Right lobe of liver (tissue), 6 donors: Measurements from ENCODE around the gene PRMT7. TPM values are rescaled to one million over a fixed set of nuclear protein-coding genes. Genes with fewer than 3 reads are reported as not detected.
"Not testable (repeated sequence)": the region's sequence is repeated elsewhere in the genome, so short reads cannot be mapped to it uniquely, and the experiment has no call there.

ENCODE experiments used
- ATAC-seq, 4 donors: fragments of 200-7000 bp; cut with Tn5 transposase; one replicate each; pipeline ENCODE4 v1.9.1; 2020; ENCODE audit warnings: mild to moderate bottlenecking in 4 of 4, moderate library complexity in 4 of 4
- DNase-seq, 3 donors: peaks; one replicate each; pipeline ENCODE4 v3.0.0-alpha.2; 2020
- H3K27ac ChIP-seq, 3 donors: fragments of 200-600 bp; one replicate each; pipeline ENCODE4 v1.8.0; 2022
- H3K27me3 ChIP-seq, 2 donors: fragments of 200-600 bp; one replicate each; pipeline ENCODE4 v1.8.0; 2022
- H3K36me3 ChIP-seq, 4 donors: fragments of 200-600 bp; sonication (generic) in 1 of 4; one replicate each; pipeline versions ENCODE4 v1.5.1 to v1.8.0; 2017 to 2022; ENCODE audit warnings: control low read depth in 1 of 4
- H3K4me1 ChIP-seq, 4 donors: fragments of 200-600 bp; sonication (generic) in 1 of 4; one replicate each; pipeline versions ENCODE4 v1.5.1 to v1.8.0; 2017 to 2022; ENCODE audit warnings: control low read depth in 1 of 4
- H3K4me3 ChIP-seq, 3 donors: fragments of 200-600 bp; one replicate each; pipeline ENCODE4 v1.8.0; 2022
- H3K9me3 ChIP-seq, 4 donors: fragments of 200-600 bp; sonication (generic) in 1 of 4; one replicate each; pipeline versions ENCODE4 v1.5.1 to v1.8.0; 2017 to 2022; ENCODE audit warnings: control low read depth in 1 of 4
- POLR2A ChIP-seq: fragments of 450-650 bp; IDR thresholded peaks from one replicate; pipeline ENCODE4 v1.6.1; 2017; ENCODE audit warnings: antibody characterized with exemption, mild to moderate bottlenecking
- WGBS: methylation state at CpG from one replicate; pipeline ENCODE4 v1.1.6; 2018; ENCODE audit warnings: low coverage, low lambda C conversion rate; ENCODE audit not compliant: insufficient coverage; ENCODE audit errors: missing lambda C conversion rate; 5-methylcytosine and 5-hydroxymethylcytosine counted together
- intact Hi-C, 2 donors: fragments of 100-400 bp; cut with DNase I; formaldehyde crosslinking; loops; one replicate each; pipeline versions ENCODE4 v1.11.2 to v1.14.1; 2022
- total RNA-seq, 6 experiments: library from RNA; depleted of rRNA in 2 of 6; stranded (reverse); fragments of >200 nt in 2 of 6; fragmentation: NEBNext Ultra II Directional in 3 of 6; extraction: Animal tissue kit (Norgen Biotek cat#: 25700) in 3 of 6; gene quantifications; one replicate each; pipeline versions ENCODE4 v1.1.0 to v1.2.4, GENCODE V29; 2016 to 2023
- TF ChIP-seq, protein P1 (sequence below), 4 donors: fragments of 200-600 bp in 3 of 4; fragments of 450-650 bp in 1 of 4; IDR thresholded peaks; one replicate each; pipeline versions ENCODE4 v1.5.1 to v1.8.0; 2016 to 2022; ENCODE audit warnings: antibody characterized with exemption in 4 of 4, mild to moderate bottlenecking in 2 of 4
- donor health status: DM: no; HTN: yes; CAD: no.
- donor health status: DM: no; HTN: no; CAD: no.
- donor health status: DM: no; HTN: no; CAD: no.
- donor health status: DM: no; HTN: yes; CAD: no.
- donor health status: DM: no; HTN: yes; CAD: no.

The PRMT7 gene
- total RNA-seq, 6 experiments from 2014 or later = 13.1 to 28.3 (median 21.1) TPM

DNA sequence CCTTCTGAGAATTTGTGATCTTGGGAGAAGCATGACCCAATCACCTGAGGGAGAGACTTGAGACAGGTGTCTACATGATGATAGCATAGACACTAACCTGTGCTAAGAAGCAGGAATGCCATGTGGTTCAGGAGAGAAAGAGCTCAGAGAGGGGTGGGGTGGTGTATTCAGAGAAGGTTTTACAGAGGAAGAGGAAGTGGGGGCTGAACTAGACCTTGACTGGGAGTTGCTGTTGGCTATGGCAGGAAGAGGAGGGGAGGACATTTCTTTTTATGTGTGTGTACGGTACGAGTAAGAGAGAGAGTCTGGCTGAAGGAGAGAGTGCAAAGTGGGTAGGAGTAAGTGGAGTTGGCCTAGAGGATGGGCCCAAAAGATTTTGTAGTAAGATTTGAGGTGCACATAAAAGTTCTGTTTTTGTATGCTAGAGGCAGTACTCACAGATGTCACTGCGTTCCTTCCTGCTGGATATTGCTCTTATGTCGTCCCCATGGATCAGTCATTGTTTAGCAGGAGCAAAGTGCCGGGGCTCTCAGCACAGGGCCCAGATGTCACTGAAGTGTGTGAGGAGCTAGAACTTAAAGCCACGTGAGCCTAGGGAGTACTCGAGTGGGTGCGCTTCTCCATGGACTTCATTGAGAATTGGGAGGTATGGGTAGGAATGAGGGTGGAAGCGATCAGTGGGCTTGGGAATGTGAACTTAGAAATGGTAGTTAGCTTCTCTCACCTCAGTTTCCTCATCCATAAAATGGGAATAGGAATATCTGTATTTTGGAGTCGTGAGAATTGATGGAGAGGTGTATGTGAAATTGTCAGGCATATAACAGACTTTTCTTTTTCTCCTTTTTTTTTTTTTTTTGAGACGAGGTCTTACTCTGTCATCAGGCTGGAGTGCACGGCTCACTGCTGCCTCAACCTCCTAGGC lies 24.4 kb upstream of the PRMT7 start:
- Histone ChIP-seq H3K9me3 (no peaks in the 10 kb centered on the region), H3K4me1 (peaks cover 0 to 4% (median 0%) of the 10 kb centered on the region in 4 donors), H3K4me3 (no peak overlapping the region), H3K27ac (peak overlapping the region in 1 of 3 donors; percentile 27), H3K27me3 (no peaks in the 10 kb centered on the region), H3K36me3 (no peaks in the 10 kb centered on the region)
- WGBS = 69% methylated on average over 12 of the region's 12 CpGs
- DNase-seq = no peak
- TF ChIP-seq POLR2A = no peak
- TF ChIP-seq, protein P1, sequence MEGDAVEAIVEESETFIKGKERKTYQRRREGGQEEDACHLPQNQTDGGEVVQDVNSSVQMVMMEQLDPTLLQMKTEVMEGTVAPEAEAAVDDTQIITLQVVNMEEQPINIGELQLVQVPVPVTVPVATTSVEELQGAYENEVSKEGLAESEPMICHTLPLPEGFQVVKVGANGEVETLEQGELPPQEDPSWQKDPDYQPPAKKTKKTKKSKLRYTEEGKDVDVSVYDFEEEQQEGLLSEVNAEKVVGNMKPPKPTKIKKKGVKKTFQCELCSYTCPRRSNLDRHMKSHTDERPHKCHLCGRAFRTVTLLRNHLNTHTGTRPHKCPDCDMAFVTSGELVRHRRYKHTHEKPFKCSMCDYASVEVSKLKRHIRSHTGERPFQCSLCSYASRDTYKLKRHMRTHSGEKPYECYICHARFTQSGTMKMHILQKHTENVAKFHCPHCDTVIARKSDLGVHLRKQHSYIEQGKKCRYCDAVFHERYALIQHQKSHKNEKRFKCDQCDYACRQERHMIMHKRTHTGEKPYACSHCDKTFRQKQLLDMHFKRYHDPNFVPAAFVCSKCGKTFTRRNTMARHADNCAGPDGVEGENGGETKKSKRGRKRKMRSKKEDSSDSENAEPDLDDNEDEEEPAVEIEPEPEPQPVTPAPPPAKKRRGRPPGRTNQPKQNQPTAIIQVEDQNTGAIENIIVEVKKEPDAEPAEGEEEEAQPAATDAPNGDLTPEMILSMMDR (IDR thresholded peaks at IDR 0.05) = no peak
- peak; percentile 34 to 47 (median 41) for ATAC-seq
- intact Hi-C loops = no loop called here

DNA sequence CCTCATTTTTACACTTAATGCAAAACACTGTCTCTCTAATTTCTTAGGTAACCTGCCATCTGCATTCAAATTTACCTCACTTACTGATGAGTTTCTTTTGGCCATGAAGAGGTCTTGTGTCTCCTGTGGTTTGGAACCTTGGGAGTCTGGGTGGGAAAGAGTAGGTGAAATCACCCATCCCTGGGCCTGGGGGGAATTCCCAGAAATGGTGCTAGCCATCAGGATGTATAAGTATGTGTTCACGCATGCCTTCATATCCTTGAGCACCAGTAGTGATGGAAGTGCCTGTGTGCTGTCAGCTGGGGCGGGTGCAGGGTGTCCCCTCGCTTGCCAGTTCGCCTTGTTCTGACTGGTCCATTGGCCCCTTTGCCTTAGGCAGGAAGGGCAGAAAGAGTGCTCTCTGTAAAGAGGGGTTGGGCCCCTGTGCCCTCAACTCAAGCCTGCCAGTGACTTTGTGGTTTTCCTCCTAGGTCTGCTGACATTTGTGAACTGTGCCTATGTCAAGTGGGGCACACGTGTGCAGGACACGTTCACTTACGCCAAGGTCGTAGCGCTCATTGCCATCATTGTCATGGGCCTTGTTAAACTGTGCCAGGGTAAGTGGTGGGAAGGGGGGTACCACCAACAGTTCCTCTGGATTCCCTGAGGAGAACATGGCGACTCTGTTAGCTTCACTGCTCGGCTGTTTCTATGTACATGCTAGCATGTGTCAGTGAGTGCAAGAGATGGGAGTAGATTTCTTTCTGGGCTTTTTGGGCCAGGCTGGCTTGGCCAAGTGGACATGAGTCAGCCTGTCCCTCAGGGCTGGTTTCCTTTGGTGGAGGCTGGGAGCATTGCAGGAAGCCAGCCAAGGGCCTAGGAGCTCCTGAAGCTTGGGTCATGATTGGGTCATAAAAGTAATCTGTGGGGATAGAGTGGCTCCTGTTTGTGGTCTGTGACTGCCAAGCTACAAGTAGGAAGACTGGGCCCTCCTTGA lies 23.3 kb upstream of the PRMT7 start:
- DNase-seq = no peak
- 67% methylated on average over 6 of the region's 11 CpGs for WGBS
- TF ChIP-seq, protein P1 (IDR thresholded peaks at IDR 0.05) = no peak
- TF ChIP-seq POLR2A = no peak
- ATAC-seq = peak in 1 of 4 donors; percentile 56
- no peaks in the 10 kb centered on the region for H3K36me3 ChIP-seq
- intact Hi-C loops = no loop called here
- peaks cover 0 to 4% (median 0%) of the 10 kb centered on the region in 4 donors for H3K4me1 ChIP-seq
- H3K27ac ChIP-seq = no peak overlapping the region
- no peaks in the 10 kb centered on the region for H3K9me3 ChIP-seq
- H3K27me3 ChIP-seq = no peaks in the 10 kb centered on the region
- no peak overlapping the region for H3K4me3 ChIP-seq

DNA sequence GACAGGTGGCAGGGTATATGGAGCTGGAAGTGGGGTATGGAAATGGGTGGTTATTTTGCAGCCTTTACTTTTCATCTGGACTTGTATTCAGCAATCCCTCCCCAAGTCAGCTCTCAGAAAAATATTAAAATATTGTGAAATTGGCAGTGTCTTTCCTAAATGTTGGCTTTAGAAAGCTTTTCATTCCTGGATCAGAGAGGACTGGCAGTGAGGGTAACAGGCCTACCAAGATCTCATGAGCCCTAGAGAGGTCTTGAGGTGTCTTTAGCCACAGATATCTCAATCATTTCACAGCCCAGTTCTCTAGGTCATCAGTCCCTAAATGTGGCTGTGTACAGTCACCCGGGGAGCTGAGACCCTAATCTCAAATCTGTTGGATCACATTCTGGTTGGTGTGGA lies 22.6 kb upstream of the PRMT7 start:
- Histone ChIP-seq H3K27ac (no peak overlapping the region), H3K36me3 (no peaks in the 10 kb centered on the region), H3K4me3 (no peak overlapping the region), H3K4me1 (peaks cover 0 to 4% (median 0%) of the 10 kb centered on the region in 4 donors), H3K27me3 (no peaks in the 10 kb centered on the region), H3K9me3 (no peaks in the 10 kb centered on the region)
- no peak for DNase-seq
- WGBS = no CpG with 5 or more reads among the region's 1 CpG
- TF ChIP-seq, protein P1 (IDR thresholded peaks at IDR 0.05) = no peak
- no peak for TF ChIP-seq POLR2A
- no peak for ATAC-seq
- intact Hi-C loops = no loop called here

DNA sequence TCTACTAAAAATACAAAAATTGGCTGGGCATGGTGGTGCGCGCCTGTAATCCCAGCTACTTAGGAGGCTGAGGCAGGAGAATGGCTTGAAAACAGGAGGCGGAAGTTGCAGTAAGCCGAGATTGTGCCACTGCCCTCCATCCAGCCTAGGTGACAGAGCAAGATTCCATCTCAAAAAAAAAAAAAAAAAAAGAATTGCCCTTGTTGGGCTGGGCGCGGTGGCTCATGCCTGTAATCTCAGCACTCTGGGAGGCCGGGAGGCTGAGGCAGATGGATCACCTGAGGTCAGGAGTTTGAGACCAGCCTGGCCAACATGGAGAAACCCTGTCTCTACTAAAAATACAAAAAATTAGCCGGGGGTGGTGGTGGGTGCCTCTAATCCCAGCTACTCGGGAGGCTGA lies 22.0 kb upstream of the PRMT7 start:
- WGBS = 84% methylated on average over 7 of the region's 9 CpGs
- H3K27ac ChIP-seq, DNase-seq, intact Hi-C loops, H3K36me3 ChIP-seq, H3K4me3 ChIP-seq, H3K27me3 ChIP-seq, ATAC-seq, H3K4me1 ChIP-seq, H3K9me3 ChIP-seq: not testable (repeated sequence)
